AG09319 (cell line): Measurements from ENCODE around the gene TSPO.
A peak's percentile ranks its signal among the peaks of the same experiment; 100 is the strongest.

Source experiments
- DNase-seq: peaks from one replicate; pipeline ENCODE4 v3.0.0-alpha.2; 2010; ENCODE audit warnings: low read depth; ENCODE audit errors: extremely low read depth
- CTCF ChIP-seq: IDR thresholded peaks from 2 replicates; pipeline ENCODE4 v1.5.1; 2011; ENCODE audit warnings: low read depth, mild to moderate bottlenecking, inconsistent platforms, low read length, moderate library complexity

The TSPO gene

GRCh38 chr22:43147821-43148220 is 3.5 kb upstream of the TSPO start:
- no peak for TF ChIP-seq CTCF
- no peak for DNase-seq

DNA sequence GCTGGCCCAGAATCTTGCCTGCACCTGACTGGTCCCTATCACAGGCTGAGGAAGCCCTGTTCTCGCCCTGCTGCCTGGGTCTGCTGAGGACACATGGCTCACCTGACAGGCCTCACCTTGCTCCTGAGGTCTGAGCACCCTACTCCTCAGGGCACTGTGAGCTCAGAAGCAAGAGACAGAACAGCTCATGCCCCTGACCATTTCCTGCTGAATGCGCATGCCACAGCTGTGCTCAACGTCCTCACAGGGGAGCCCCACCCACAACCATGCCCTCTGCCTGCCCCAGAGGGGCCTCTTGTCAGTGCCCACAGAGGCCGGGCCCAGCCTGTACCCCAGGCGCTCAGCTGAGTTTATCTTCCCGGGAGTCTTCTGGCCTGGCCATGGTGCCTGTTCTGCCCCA is 2.8 kb upstream of the TSPO start:
- no peak for TF ChIP-seq CTCF
- no peak for DNase-seq

GRCh38 chr22:43150731-43151206 is 590 bp upstream of the TSPO start:
- no peak for TF ChIP-seq CTCF
- no peak for DNase-seq

DNA sequence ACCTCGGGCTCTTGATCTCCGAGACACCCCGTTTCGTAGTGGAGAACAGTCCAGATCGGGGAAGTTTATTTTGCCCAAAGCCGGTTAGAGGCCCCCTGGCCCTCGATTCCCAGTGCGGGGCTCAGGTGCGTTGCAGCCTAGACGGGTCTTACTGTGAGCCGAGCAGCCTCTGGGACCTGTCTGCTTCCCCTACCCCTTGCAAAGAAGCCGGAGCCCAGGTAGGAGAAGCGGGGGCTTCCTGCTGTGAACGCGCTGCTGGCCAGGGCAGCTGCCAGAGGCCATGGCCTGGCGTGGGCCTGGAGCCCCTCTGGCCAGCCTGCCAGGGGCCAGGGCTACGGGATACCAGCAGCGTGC is 621 bp downstream of the TSPO start:
- no peak for TF ChIP-seq CTCF
- DNase-seq, result no peak

DNA sequence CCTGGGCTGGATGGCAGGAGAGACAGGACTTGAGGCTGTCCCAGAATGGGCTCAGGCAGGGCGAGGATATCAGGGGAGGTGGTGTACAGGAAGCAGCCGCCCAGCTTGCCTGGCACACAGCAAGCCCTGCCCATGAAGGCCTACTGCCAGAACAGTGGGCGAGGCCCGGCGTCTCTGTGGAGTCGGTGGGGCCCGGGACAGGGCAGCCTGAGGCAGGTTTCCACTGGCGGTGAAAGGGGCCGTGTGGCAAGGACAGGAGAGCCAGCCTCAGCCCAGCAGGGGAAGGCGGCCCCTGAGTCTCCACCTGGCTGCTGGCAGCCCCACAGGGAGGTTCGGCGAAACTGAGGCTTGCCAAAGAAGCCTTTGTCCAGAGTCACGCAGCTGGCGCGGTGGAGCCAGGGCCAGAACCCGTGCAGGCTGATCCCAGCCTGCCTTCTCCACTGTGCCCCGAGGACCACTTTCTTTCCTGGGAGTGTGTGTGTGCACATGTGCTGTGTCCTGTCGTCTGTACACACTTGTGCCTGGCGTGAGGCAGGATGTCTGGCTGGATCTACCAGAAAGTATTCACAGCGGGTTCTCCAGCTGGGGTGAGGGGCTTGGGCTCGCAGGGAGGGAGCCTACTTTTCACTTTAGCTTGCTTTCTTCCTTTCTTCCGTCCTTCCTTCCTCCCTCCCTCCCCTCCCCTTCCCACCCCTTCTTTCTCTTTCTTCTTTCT is 1.2 kb downstream of the TSPO start:
- peak; percentile 39 for DNase-seq
- no peak for TF ChIP-seq CTCF

DNA sequence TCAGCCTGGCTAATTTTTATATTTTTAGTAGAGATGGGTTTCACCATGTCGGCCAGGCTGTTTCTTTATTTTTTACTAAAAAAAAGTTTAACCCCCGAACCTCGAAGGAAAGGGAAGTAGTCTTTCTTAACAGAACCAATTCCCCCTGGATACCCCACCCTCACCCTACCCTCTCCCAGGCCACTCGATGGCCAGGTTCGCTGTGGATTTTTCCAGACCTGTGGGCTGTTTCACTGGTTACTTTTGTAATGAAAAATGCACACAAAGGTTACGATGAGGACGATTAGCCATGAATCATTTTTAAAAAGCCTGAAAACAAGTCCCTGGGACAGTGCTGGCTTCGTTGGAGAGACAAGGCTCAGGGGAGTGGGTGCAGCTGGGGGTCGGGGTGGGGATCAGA is 2.5 kb downstream of the TSPO start:
- TF ChIP-seq CTCF, result no peak
- DNase-seq, result no peak

DNA sequence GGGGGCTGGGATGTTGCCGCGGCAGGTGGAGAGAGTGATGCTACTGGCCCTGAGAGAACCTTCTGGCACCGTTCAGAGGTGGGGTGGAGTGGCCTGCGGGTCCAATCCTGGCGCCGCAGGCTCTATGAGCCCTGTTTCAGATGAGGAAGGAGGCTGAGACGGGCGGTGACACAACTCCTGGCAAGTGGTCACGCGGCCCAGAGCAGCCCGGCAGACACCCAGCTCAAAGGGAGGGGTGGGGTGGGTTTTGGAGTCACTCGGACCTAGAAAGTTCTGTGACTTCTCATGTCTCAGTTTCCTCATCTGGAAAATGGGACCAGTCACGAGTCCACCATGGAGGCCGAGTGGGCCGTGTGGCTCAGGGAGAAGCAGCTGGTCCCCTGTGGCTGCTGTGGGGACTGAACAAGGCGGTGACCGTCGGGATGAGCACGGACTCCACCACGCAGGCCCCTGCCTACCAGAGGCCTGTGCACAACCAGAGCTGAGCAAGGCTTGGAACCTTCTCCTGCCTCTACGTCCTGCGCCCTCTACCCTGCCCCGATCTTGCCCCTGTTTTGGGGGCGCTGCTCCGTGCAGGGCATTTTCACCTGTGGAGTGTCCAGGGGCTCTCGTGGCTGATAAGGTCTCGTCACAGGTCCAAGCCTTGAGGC is 3.7 kb downstream of the TSPO start:
- no peak for TF ChIP-seq CTCF
- no peak for DNase-seq
